ENCODE data around the gene SSBP3. TPM values are rescaled to one million over a fixed set of nuclear protein-coding genes. Genes with fewer than 3 reads are reported as not detected.
A peak's percentile ranks its signal among the peaks of the same experiment; 100 is the strongest.

SSBP3 gene
- total RNA-seq, 1 donor from 2014 or later: 51.0 TPM

- Histone ChIP-seq H3K36me3 (no peaks in the 10 kb centered on the region), H3K9me3 (no peaks in the 10 kb centered on the region), H3K4me1 (peaks cover 3 to 9% of the 10 kb centered on the region in 2 donors), H3K27ac (peak overlapping the region in 1 of 2 donors; percentile 86), H3K27me3 (no peaks in the 10 kb centered on the region), H3K4me3 (no peak overlapping the region)
- DNase-seq (ENCODE audit: low spot score in 2 of 2): no peak
- no peak for TF ChIP-seq CTCF (IDR thresholded peaks at IDR 0.05)
- intact Hi-C loops (cut with DNase I): loop anchor here (2.0 to 5.0 kb wide), 8 partner anchors 72 to 522 kb away; partner anchors contain the start of genes CYB5RL, DHCR24, MRPL37 and PARS2
Measured at GRCh38 chr1:54409156-54410142, 3.3 kb upstream of the SSBP3 start.

- H3K36me3 ChIP-seq: no peaks in the 10 kb centered on the region
- no peaks in the 10 kb centered on the region for H3K27me3 ChIP-seq
- peak overlapping the region in 1 of 2 donors; percentile 19 for H3K4me3 ChIP-seq
- H3K9me3 ChIP-seq: no peaks in the 10 kb centered on the region
- peak in 1 of 2 donors; percentile 74 for DNase-seq (ENCODE audit: low spot score in 2 of 2)
- peak overlapping the region; percentile 58 to 86 for H3K27ac ChIP-seq
- TF ChIP-seq CTCF (IDR thresholded peaks at IDR 0.05): no peak
- peaks cover 6 to 19% of the 10 kb centered on the region in 2 donors for H3K4me1 ChIP-seq
- intact Hi-C loops (cut with DNase I): loop anchor here (2.0 to 5.0 kb wide), 8 partner anchors 71 to 521 kb away; partner anchors contain the start of genes CYB5RL, DHCR24, MRPL37 and PARS2
Measured at GRCh38 chr1:54408147-54409066, 2.2 kb upstream of the SSBP3 start.

GRCh38 chr1:54407404-54408146 lies 1.4 kb upstream of the SSBP3 start:
- peak; percentile 28 to 85 for DNase-seq (ENCODE audit: low spot score in 2 of 2)

GRCh38 chr1:54407154-54407403 lies 885 bp upstream of the SSBP3 start:
- H3K27ac ChIP-seq: peak overlapping the region; percentile 85 to 86

More at GRCh38 chr1:54407404-54408146, 1.4 kb upstream of the SSBP3 start:
- no peak for TF ChIP-seq CTCF (IDR thresholded peaks at IDR 0.05)
- H3K4me1 ChIP-seq: peaks cover 6 to 25% of the 10 kb centered on the region in 2 donors
- H3K9me3 ChIP-seq: no peaks in the 10 kb centered on the region
- H3K27ac ChIP-seq: peak overlapping the region; percentile 85 to 86
- H3K36me3 ChIP-seq: peaks cover 0 to 4% of the 10 kb centered on the region in 2 donors
- peak overlapping the region; percentile 91 to 96 for H3K4me3 ChIP-seq
- H3K27me3 ChIP-seq: no peaks in the 10 kb centered on the region
- intact Hi-C loops (cut with DNase I): loop anchor here (1.0 to 5.0 kb wide), 11 partner anchors 70 to 520 kb away; partner anchors contain the start of genes CYB5RL, DHCR24, IFT25 and MRPL37

More at GRCh38 chr1:54407154-54407403, 885 bp upstream of the SSBP3 start:
- Histone ChIP-seq H3K27me3 (no peaks in the 10 kb centered on the region), H3K4me3 (peak overlapping the region; percentile 91 to 96), H3K36me3 (peaks cover 0 to 6% of the 10 kb centered on the region in 2 donors), H3K9me3 (no peaks in the 10 kb centered on the region), H3K4me1 (peaks cover 6 to 30% of the 10 kb centered on the region in 2 donors)
- no peak for DNase-seq (ENCODE audit: low spot score in 2 of 2)
- intact Hi-C loops (cut with DNase I): loop anchor here (1.0 to 5.0 kb wide), 10 partner anchors 70 to 520 kb away; partner anchors contain the start of genes CYB5RL, DHCR24, IFT25 and MRPL37
- TF ChIP-seq CTCF (IDR thresholded peaks at IDR 0.05): no peak
